Measurements from ENCODE around the gene LAMB3. TPM values are rescaled to one million over a fixed set of nuclear protein-coding genes. Genes with fewer than 3 reads are reported as not detected.

Gene LAMB3
- polyA plus RNA-seq, 1 donor (not counting 4 experiments of a cell fraction or from before 2014, with no cell fraction given), result 659 TPM

GRCh38 chr1:209590405-209590804 is 61.8 kb downstream of the LAMB3 start:
- H3K27me3 ChIP-seq (ENCODE audit: control insufficient read depth, extremely low read depth, insufficient read depth, low read length), result peaks cover 11% of the 10 kb centered on the region
- H4K20me1 ChIP-seq (ENCODE audit: control insufficient read depth, extremely low read depth, insufficient read depth, low read length), result no peaks in the 10 kb centered on the region
- H3K9ac ChIP-seq (ENCODE audit: control insufficient read depth, extremely low read depth, insufficient read depth, low read length), result no peak overlapping the region
- H3K36me3 ChIP-seq (ENCODE audit: control insufficient read depth in 2 of 2, extremely low read depth in 1 of 2, insufficient read depth in 2 of 2, low read length in 2 of 2), result no peaks in the 10 kb centered on the region
- H3K9me3 ChIP-seq (ENCODE audit: control insufficient read depth, low read depth, low read length), result peaks cover 1% of the 10 kb centered on the region
- H3K4me2 ChIP-seq (ENCODE audit: control insufficient read depth, extremely low read depth, insufficient read depth, low read depth, low read length), result no peak overlapping the region
- H3K79me2 ChIP-seq (ENCODE audit: control insufficient read depth, insufficient read depth, low read length), result no peaks in the 10 kb centered on the region
- DNase-seq (ENCODE audit: low read depth, low spot score) (no peak), FAIRE-seq (no peak)
- no peaks in the 10 kb centered on the region for H3K9me1 ChIP-seq (ENCODE audit: control insufficient read depth, extremely low read depth, insufficient read depth, low read length)
- no peak overlapping the region for H2AFZ ChIP-seq (ENCODE audit: control insufficient read depth, low read length)
- TF ChIP-seq CTCF (optimal IDR thresholded peaks at IDR 0.05 in 1 of 3, IDR thresholded peaks at IDR 0.05 in 1 of 3, conservative IDR thresholded peaks at IDR 0.05 in 1 of 3; ENCODE audit: extremely low read depth in 1 of 3, insufficient read depth in 2 of 3, low read length in 3 of 3) (no peak), EZH2 (IDR thresholded peaks at IDR 0.05; ENCODE audit: low read length) (no peak)
- peaks cover 18% of the 10 kb centered on the region for H3K4me1 ChIP-seq (ENCODE audit: control insufficient read depth, extremely low read depth, insufficient read depth, low read length)
- dilution Hi-C loops (cut with MboI; ENCODE audit: extremely low pct_ligation_motif_present, low sequenced_read_pairs), result no loop called here
- no peak overlapping the region for H3K4me3 ChIP-seq (ENCODE audit: control insufficient read depth in 2 of 3, extremely low read depth in 1 of 3, insufficient read depth in 2 of 3, low read depth in 1 of 3, low read length in 3 of 3)
- H3K27ac ChIP-seq (ENCODE audit: control insufficient read depth, insufficient read depth, low read length), result no peak overlapping the region

- no peak overlapping the region for H3K27ac ChIP-seq (ENCODE audit: control insufficient read depth, insufficient read depth, low read length)
- H3K79me2 ChIP-seq (ENCODE audit: control insufficient read depth, insufficient read depth, low read length), result no peaks in the 10 kb centered on the region
- H3K9me3 ChIP-seq (ENCODE audit: control insufficient read depth, low read depth, low read length), result peaks cover 1% of the 10 kb centered on the region
- TF ChIP-seq CTCF (optimal IDR thresholded peaks at IDR 0.05 in 1 of 3, IDR thresholded peaks at IDR 0.05 in 1 of 3, conservative IDR thresholded peaks at IDR 0.05 in 1 of 3; ENCODE audit: extremely low read depth in 1 of 3, insufficient read depth in 2 of 3, low read length in 3 of 3) (no peak), EZH2 (IDR thresholded peaks at IDR 0.05; ENCODE audit: low read length) (no peak)
- H4K20me1 ChIP-seq (ENCODE audit: control insufficient read depth, extremely low read depth, insufficient read depth, low read length), result no peaks in the 10 kb centered on the region
- no peak overlapping the region for H3K4me2 ChIP-seq (ENCODE audit: control insufficient read depth, extremely low read depth, insufficient read depth, low read depth, low read length)
- no peak overlapping the region for H2AFZ ChIP-seq (ENCODE audit: control insufficient read depth, low read length)
- DNase-seq (ENCODE audit: low read depth, low spot score) (no peak), FAIRE-seq (no peak)
- H3K4me1 ChIP-seq (ENCODE audit: control insufficient read depth, extremely low read depth, insufficient read depth, low read length), result peaks cover 23% of the 10 kb centered on the region
- H3K9ac ChIP-seq (ENCODE audit: control insufficient read depth, extremely low read depth, insufficient read depth, low read length), result no peak overlapping the region
- H3K4me3 ChIP-seq (ENCODE audit: control insufficient read depth in 2 of 3, extremely low read depth in 1 of 3, insufficient read depth in 2 of 3, low read depth in 1 of 3, low read length in 3 of 3), result no peak overlapping the region
- H3K36me3 ChIP-seq (ENCODE audit: control insufficient read depth in 2 of 2, extremely low read depth in 1 of 2, insufficient read depth in 2 of 2, low read length in 2 of 2), result no peaks in the 10 kb centered on the region
- no peaks in the 10 kb centered on the region for H3K9me1 ChIP-seq (ENCODE audit: control insufficient read depth, extremely low read depth, insufficient read depth, low read length)
- H3K27me3 ChIP-seq (ENCODE audit: control insufficient read depth, extremely low read depth, insufficient read depth, low read length), result peaks cover 17% of the 10 kb centered on the region
- dilution Hi-C loops (cut with MboI; ENCODE audit: extremely low pct_ligation_motif_present, low sequenced_read_pairs), result no loop called here
These were observed 62.4 kb downstream of the LAMB3 start for GRCh38 chr1:209589863-209590262.

Data from keratinocyte (primary cell).